ENCODE data around the gene STIP1. TPM values are rescaled to one million over a fixed set of nuclear protein-coding genes. Genes with fewer than 3 reads are reported as not detected.
A peak's percentile ranks its signal among the peaks of the same experiment; 100 is the strongest.

Gene STIP1
- total RNA-seq, 2 donors from 2014 or later: 431 to 450 TPM

DNA sequence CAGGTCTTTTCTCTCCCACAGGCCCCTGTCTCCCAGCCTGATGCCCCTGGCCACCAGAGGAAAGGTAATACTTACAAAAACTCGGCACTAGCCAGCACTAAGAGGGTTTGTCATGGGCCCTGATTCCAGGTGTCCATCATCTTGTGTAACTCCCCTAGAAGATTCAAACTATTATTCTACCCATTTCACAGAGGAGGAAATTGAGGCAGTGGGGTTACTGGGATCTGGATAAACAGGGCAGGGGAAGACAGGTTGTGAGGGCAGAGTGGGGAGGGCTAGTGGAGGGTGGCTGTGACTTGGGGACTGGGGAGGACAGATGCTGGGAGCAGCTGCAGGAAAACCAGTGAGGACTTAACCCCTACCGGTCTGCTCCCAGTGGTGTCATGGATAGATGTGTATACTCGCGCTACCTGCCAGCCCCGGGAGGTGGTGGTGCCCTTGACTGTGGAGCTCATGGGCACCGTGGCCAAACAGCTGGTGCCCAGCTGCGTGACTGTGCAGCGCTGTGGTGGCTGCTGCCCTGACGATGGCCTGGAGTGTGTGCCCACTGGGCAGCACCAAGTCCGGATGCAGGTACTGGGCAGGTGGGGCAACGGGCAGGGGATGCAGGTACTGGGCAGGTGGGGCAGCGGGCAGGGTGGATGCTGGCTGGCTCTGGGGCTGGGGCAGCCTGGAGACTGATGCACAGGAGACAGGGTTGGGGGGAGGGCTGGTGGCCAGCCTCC, 49.6 kb downstream of the STIP1 start:
- Mint-ChIP-seq H3K27me3 (no peaks in the 10 kb centered on the region), H3K4me3 (peak overlapping the region; percentile 71), H3K36me3 (no peaks in the 10 kb centered on the region), H3K27ac (peak overlapping the region in 1 of 2 donors; percentile 63), H3K9me3 (no peaks in the 10 kb centered on the region), H3K4me1 (ENCODE audit: low read depth in 2 of 2) (peaks cover 14 to 24% of the 10 kb centered on the region in 2 donors)
- DNase-seq (ENCODE audit: low spot score): no peak
- ATAC-seq: no peak

DNA sequence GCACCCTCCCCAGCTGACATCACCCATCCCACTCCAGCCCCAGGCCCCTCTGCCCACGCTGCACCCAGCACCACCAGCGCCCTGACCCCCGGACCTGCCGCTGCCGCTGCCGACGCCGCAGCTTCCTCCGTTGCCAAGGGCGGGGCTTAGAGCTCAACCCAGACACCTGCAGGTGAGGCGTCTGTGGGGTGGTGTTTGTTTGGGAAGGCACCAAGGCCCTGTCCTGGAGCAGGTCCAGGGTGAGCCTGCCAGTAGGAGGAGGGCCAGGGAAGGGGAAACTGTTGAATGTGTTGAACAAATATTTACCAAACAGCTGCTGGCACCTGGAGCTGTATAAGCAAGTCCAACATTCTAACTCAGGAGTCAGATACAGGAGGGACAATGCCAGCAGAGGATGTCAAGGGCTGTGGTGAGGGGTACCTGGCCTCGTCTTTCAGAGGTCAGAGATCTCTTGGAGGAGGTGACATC, 51.5 kb downstream of the STIP1 start:
- ATAC-seq (no peak), DNase-seq (ENCODE audit: low spot score) (no peak)
- no peaks in the 10 kb centered on the region for H3K9me3 Mint-ChIP-seq
- no peak overlapping the region for H3K27ac Mint-ChIP-seq
- no peaks in the 10 kb centered on the region for H3K27me3 Mint-ChIP-seq
- no peak overlapping the region for H3K4me3 Mint-ChIP-seq
- peaks cover 14 to 25% of the 10 kb centered on the region in 2 donors for H3K4me1 Mint-ChIP-seq (ENCODE audit: low read depth in 2 of 2)
- H3K36me3 Mint-ChIP-seq: no peaks in the 10 kb centered on the region

DNA sequence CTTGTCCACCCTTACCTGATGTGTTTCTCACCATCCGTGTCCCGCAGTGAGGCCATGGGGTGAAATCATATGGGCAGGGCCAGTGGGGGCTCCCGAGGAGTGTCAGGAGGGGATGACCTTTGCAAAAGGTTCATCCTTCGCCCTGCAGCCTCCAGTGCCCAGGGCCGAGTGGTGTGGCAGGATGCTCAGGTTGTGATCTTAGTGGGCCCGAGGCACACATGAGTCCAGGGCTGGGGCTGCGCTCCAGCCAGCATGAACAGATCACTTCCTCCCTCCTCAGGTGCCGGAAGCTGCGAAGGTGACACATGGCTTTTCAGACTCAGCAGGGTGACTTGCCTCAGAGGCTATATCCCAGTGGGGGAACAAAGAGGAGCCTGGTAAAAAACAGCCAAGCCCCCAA, 52.1 kb downstream of the STIP1 start:
- ATAC-seq (no peak), DNase-seq (ENCODE audit: low spot score) (no peak)
- Mint-ChIP-seq H3K9me3 (no peaks in the 10 kb centered on the region), H3K4me1 (ENCODE audit: low read depth in 2 of 2) (peaks cover 14 to 25% of the 10 kb centered on the region in 2 donors), H3K36me3 (no peaks in the 10 kb centered on the region), H3K27ac (no peak overlapping the region), H3K4me3 (no peak overlapping the region), H3K27me3 (no peaks in the 10 kb centered on the region)

DNA sequence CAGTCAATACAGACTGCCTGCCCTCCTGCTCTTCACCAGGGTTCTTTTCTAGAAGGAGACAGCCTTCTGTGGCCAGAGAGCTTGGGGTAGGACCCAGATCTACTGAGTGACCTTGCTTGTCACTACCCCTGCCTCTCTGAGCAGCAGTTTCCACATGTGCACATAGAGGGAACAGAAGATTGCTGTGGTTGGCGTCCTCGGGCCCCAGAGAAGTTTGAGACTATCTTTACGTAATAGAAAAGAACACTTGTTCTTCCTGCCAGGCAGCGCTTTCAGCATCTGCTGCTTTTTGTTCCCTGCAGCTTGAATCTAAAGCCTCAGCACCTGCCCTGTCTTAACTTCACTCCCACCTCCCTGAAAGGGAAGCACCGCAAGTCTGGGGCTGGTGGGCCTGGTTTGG, 53.0 kb downstream of the STIP1 start:
- Mint-ChIP-seq H3K4me1 (ENCODE audit: low read depth in 2 of 2) (peaks cover 14 to 32% of the 10 kb centered on the region in 2 donors), H3K27me3 (no peaks in the 10 kb centered on the region), H3K4me3 (no peak overlapping the region), H3K36me3 (no peaks in the 10 kb centered on the region), H3K27ac (no peak overlapping the region), H3K9me3 (no peaks in the 10 kb centered on the region)
- no peak for ATAC-seq
- DNase-seq (ENCODE audit: low spot score): no peak

DNA sequence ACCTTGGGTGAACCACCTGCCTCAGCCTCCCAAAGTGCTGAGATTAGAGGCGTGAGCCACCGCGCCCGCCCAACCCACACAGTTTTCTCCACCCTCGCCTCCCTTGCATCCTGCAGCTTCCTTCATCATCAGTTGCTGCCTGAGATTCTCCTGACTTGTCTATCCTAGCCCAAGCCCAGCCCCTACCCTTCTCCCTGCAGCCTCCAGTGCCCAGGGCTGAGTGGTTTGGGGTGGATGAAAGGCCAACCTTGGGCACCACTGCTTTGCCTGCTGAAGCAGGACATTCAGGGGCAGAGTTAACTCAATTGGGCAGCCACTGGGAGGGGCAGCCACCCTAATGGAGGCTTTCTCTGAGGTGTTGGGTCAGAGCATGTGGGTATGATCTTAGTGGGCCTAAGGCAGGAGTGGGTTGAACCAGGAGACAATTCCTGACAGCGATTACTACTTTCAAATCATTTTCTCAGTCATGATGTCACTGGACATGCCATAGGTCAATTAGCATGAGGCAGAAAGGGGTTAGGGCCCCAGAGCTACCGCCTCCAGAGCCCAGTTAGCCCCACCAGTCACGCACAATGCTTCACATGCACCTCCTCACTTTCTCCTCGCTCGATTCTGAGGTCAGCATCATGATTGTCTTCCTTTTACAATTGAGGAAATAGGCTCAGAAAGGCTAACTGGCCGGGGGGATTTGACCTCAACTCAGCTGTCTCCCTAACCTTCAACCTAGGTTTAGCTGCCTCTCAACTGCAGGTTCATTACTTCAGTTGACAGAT, 53.9 kb downstream of the STIP1 start:
- H3K36me3 Mint-ChIP-seq: no peaks in the 10 kb centered on the region
- H3K4me1 Mint-ChIP-seq (ENCODE audit: low read depth in 2 of 2): peaks cover 14 to 32% of the 10 kb centered on the region in 2 donors
- H3K9me3 Mint-ChIP-seq: no peaks in the 10 kb centered on the region
- peak overlapping the region; percentile 95 to 97 for H3K27ac Mint-ChIP-seq
- no peaks in the 10 kb centered on the region for H3K27me3 Mint-ChIP-seq
- peak overlapping the region; percentile 92 for H3K4me3 Mint-ChIP-seq
- ATAC-seq: no peak
- no peak for DNase-seq (ENCODE audit: low spot score)

DNA sequence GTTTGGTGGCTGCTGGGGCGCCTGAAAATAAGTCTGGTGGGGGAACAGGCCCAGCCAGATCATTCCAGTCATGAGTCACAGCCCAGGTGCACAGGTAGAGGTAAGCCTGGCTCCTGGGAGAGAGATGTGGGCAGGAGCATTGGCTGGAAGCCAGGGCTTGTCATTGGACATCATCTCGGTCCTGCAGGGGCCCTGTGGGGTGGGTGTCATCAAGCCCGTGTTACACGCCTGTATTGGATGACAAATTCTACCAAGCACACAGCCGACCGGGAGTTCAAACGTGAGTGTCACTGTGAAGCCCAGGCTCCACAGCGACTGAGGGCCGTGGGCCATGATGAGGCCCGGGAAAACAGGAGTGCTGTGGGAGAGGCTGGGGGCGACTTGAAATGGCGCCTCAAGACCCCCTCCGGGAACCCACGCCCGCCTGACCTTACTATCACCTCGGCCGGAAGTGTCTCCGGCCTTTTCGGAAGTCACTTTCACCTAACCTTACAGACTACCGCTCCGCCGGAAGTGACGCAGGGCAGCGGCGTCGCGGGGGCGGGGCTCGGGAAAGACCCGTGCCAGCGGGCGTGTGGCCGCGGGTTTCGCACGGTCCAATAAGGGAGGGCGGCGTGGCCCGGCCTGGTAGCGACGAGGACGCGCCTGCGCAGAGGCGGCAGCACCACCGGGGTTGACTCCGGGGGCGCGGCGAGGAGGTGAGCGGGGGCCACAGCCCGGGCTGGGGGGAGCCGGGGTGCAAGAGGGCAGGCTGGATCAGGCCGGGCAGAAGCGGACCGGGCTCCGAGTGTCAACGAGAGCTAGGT, 54.7 kb downstream of the STIP1 start, which contains the start of gene FKBP2:
Gene FKBP2 (plus strand): TSS at position 661 of the 806 bp plus-strand sequence. CDS start 1,293 bp downstream, outside the sequence.
- peak; percentile 81 to 87 for ATAC-seq
- no peaks in the 10 kb centered on the region for H3K27me3 Mint-ChIP-seq
- peak; percentile 99 for DNase-seq (ENCODE audit: low spot score)
- H3K4me1 Mint-ChIP-seq (ENCODE audit: low read depth in 2 of 2): peaks cover 7 to 27% of the 10 kb centered on the region in 2 donors
- peak within 1 kb of the TSS; percentile 92 for H3K4me3 Mint-ChIP-seq
- peak within 1 kb of the TSS; percentile 95 to 97 for H3K27ac Mint-ChIP-seq
- no peaks in the 10 kb centered on the region for H3K36me3 Mint-ChIP-seq
- H3K9me3 Mint-ChIP-seq: no peaks in the 10 kb centered on the region

DNA sequence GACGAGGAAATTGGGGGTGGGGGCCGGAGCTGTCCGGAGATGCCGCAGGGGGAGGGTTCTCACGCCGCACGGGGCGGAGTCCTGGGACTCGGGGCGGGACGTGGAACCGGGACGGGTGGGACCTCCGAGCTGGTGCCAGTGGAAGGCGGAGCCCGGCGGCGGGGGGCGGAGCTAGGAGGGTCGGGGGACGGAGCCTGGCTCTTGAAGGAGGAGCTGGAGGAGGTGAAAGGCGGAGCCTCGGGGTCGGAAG, 55.2 kb downstream of the STIP1 start:
- Mint-ChIP-seq H3K27ac (peak overlapping the region; percentile 95 to 97), H3K36me3 (no peaks in the 10 kb centered on the region), H3K4me1 (ENCODE audit: low read depth in 2 of 2) (peaks cover 6 to 30% of the 10 kb centered on the region in 2 donors), H3K9me3 (no peaks in the 10 kb centered on the region), H3K4me3 (peak overlapping the region; percentile 92), H3K27me3 (no peaks in the 10 kb centered on the region)
- DNase-seq (ENCODE audit: low spot score): peak; percentile 100
- ATAC-seq: peak; percentile 91 to 94

DNA sequence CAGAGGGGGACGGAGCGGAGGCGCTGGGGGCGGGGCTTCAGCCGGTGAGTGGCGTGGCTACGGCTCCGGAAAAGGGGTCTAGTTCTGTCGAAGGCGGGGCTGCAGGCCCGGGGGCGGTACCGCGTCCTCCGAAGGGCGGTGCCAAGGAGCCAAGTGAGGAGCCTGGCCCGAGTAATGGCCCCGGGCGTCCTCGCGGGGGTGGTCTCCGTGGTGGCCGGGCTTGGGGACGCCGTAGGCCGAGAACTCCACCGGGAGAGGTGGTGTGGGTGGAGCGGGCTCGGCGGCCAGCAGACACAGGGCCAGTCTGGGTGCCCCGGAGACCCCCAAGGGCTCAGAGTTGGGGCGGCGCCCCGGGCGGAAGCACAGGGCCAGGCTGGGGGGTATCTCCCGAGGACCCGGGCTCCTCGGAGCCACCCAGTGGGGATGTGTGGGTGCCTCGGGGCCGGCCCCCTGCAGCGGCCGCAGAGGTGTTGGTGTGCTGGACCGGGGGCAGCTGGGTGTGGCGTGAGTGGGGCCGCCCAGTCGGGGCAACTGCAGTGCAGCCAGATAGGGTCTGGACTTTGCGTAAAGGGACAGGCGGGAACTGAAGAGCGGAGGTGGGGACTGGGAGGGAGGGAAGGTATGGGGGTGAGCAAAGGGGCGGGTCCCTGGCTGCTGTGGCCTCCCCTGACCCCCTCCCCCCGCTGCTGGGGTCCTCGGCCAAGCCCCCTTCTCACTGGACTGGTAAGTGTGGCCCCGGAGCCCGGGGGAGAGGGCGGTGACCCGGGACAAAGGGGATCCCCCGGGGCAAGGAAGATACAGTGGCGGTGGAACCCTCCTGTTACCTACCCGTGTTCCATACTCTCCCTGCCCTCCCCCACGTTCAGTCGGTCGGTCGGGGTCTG, 55.8 kb downstream of the STIP1 start:
- ATAC-seq: peak; percentile 0 to 2
- H3K27ac Mint-ChIP-seq: peak overlapping the region; percentile 95 to 97
- no peaks in the 10 kb centered on the region for H3K36me3 Mint-ChIP-seq
- no peak for DNase-seq (ENCODE audit: low spot score)
- peak overlapping the region; percentile 92 for H3K4me3 Mint-ChIP-seq
- H3K4me1 Mint-ChIP-seq (ENCODE audit: low read depth in 2 of 2): peaks cover 6 to 30% of the 10 kb centered on the region in 2 donors
- H3K27me3 Mint-ChIP-seq: no peaks in the 10 kb centered on the region
- H3K9me3 Mint-ChIP-seq: no peaks in the 10 kb centered on the region

DNA sequence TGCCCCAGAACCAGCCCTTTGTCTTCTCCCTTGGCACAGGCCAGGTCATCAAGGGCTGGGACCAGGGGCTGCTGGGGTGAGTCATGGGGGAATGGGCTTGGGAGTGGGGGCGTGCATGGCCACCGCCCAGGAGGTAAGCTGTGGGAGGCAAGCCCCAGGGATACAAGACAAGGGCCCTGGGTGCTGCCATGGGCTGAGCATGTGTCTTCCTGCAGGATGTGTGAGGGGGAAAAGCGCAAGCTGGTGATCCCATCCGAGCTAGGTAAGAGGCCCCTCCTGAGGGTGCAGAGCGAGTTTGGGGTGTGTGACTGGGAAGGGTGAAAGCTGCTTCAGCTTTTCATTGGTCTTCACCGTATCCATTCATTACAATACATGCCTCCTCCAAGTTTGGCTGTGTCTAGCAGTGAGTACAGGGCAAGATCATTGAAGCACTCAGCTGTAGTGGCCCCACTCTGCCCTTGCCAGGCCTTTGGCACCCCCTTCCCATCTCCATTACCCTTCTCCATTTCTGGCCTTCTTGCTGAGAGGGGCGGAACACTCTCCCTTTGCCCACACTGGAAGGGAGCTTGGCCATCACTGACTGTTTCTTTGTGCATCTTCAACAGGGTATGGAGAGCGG, 57.4 kb downstream of the STIP1 start:
- H3K4me3 Mint-ChIP-seq: peak overlapping the region; percentile 53
- ATAC-seq: no peak

DNA sequence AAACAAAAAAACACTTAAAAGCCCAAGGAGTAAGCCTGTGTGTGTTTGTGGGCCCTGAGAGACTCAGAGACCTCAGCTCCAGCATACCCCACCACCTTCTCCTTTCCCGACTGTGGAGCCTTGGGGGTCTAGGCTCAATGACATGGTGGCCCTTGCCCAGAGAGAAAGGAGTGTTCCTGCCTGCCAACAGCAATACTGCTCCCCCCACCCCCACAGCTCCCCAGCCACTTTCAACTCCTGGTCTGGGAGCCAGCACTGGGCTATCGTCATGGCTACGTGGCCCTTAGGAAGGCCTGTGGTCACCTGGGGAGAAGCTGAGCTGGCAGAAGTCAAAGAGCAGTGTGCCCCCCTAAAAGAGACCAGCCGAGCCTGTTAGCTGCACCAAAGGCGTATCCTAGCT, 58.1 kb downstream of the STIP1 start:
- Mint-ChIP-seq H3K27me3 (no peaks in the 10 kb centered on the region), H3K27ac (no peak overlapping the region), H3K4me1 (ENCODE audit: low read depth in 2 of 2) (peaks cover 13 to 41% of the 10 kb centered on the region in 2 donors), H3K4me3 (no peak overlapping the region), H3K9me3 (no peaks in the 10 kb centered on the region), H3K36me3 (no peaks in the 10 kb centered on the region)
- DNase-seq (ENCODE audit: low spot score): no peak
- no peak for ATAC-seq

More for the DNA sequence above, 57.4 kb downstream of the STIP1 start:
- Mint-ChIP-seq H3K27ac (peak overlapping the region in 1 of 2 donors; percentile 31), H3K27me3 (no peaks in the 10 kb centered on the region), H3K36me3 (no peaks in the 10 kb centered on the region), H3K9me3 (no peaks in the 10 kb centered on the region), H3K4me1 (ENCODE audit: low read depth in 2 of 2) (peaks cover 13 to 41% of the 10 kb centered on the region in 2 donors)
- no peak for DNase-seq (ENCODE audit: low spot score)

DNA sequence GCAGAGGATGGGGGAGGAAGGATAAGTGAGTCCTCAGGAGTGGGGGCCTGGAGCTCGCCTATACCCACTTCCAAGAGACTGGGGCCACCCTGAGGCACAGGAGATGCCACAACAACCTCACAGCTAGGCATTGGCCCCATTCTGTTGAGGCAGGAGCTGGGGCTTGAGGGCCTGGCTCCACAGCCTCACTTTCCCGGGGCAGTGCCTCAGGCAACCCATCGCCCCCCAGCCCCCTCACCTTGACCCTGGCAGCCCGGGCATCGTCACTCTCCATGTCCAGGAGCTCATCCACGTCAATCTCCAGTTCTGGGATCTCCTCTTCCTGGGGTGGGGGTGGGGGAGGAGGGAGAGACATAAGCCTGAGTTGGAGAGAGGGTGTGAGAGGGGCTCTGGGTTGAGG, 59.0 kb downstream of the STIP1 start:
- H3K4me1 Mint-ChIP-seq (ENCODE audit: low read depth in 2 of 2): peaks cover 12 to 38% of the 10 kb centered on the region in 2 donors
- H3K27me3 Mint-ChIP-seq: no peaks in the 10 kb centered on the region
- peak overlapping the region in 1 of 2 donors; percentile 83 for H3K27ac Mint-ChIP-seq
- no peak for ATAC-seq
- H3K9me3 Mint-ChIP-seq: no peaks in the 10 kb centered on the region
- peak overlapping the region; percentile 86 for H3K4me3 Mint-ChIP-seq
- no peak for DNase-seq (ENCODE audit: low spot score)
- no peaks in the 10 kb centered on the region for H3K36me3 Mint-ChIP-seq

DNA sequence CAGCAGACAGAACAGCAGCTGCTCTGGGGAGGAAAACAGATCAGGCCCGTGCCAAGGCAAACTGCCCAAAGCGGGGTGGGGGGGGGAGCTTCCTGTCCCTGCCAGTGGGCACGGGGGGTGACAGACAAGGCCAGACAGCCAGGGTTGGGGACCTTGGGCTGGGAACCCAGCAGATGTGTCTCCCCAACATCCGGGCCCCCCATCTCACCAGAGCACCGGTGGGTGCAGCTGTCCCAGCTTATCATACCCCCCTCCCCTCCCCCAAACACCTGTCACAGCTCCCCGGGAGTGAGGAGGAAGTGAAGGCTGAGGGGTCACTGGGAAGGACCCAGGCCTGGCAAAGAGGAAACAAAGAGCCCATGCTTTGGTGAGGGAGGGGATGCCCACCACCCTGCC, 59.4 kb downstream of the STIP1 start:
- Mint-ChIP-seq H3K4me3 (peak overlapping the region; percentile 86), H3K27ac (peak overlapping the region; percentile 81 to 83), H3K4me1 (ENCODE audit: low read depth in 2 of 2) (peaks cover 7 to 35% of the 10 kb centered on the region in 2 donors), H3K27me3 (no peaks in the 10 kb centered on the region), H3K36me3 (no peaks in the 10 kb centered on the region), H3K9me3 (no peaks in the 10 kb centered on the region)
- ATAC-seq (no peak), DNase-seq (ENCODE audit: low spot score) (no peak)

All from natural killer cell treated with Interleukin-12 subunit alpha and Interleukin-12 subunit beta and Interleukin-15 and Interleukin-18, amount 100 ng/mL, for 72 hours (primary cell).